GM13976 (cell line): ENCODE data around the gene OXT.
A peak's percentile ranks its signal among the peaks of the same experiment; 100 is the strongest.

Experiments used
- DNase-seq: peaks from one replicate; pipeline ENCODE4 v3.0.0; 2012; ENCODE audit warnings: low spot score
- in situ Hi-C: fragments of 300-500 bp; cut with MboI; formaldehyde crosslinking; loops from one replicate; pipeline ENCODE4 v1.12.0; 2022; ENCODE audit warnings: low sequenced_read_pairs, mixed read lengths, inconsistent platforms; ENCODE audit not compliant: unreplicated experiment
- TF ChIP-seq, protein P1 (sequence below): IDR thresholded peaks from 2 replicates; pipeline ENCODE4 v1.5.1; 2012; ENCODE audit warnings: borderline replicate concordance, mild to moderate bottlenecking; ENCODE audit not compliant: insufficient read depth; ENCODE audit errors: extremely low read depth, missing control alignments, control extremely low read depth

Gene OXT

GRCh38 chr20:3106658-3107463 lies 35.4 kb downstream of the OXT start:
- no peak for DNase-seq
- TF ChIP-seq, protein P1, sequence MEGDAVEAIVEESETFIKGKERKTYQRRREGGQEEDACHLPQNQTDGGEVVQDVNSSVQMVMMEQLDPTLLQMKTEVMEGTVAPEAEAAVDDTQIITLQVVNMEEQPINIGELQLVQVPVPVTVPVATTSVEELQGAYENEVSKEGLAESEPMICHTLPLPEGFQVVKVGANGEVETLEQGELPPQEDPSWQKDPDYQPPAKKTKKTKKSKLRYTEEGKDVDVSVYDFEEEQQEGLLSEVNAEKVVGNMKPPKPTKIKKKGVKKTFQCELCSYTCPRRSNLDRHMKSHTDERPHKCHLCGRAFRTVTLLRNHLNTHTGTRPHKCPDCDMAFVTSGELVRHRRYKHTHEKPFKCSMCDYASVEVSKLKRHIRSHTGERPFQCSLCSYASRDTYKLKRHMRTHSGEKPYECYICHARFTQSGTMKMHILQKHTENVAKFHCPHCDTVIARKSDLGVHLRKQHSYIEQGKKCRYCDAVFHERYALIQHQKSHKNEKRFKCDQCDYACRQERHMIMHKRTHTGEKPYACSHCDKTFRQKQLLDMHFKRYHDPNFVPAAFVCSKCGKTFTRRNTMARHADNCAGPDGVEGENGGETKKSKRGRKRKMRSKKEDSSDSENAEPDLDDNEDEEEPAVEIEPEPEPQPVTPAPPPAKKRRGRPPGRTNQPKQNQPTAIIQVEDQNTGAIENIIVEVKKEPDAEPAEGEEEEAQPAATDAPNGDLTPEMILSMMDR, result no peak
- in situ Hi-C loops, result no loop called here

GRCh38 chr20:3107464-3108025 lies 36.1 kb downstream of the OXT start:
- DNase-seq, result no peak
- TF ChIP-seq, protein P1, result no peak
- in situ Hi-C loops, result no loop called here

GRCh38 chr20:3109350-3110302 lies 38.2 kb downstream of the OXT start:
- in situ Hi-C loops, result no loop called here

GRCh38 chr20:3111507-3111906 lies 40.1 kb downstream of the OXT start:
- TF ChIP-seq, protein P1, result no peak
- in situ Hi-C loops, result no loop called here
- DNase-seq, result no peak

More at GRCh38 chr20:3109350-3110302, 38.2 kb downstream of the OXT start:
- TF ChIP-seq, protein P1, result no peak
- no peak for DNase-seq

DNA sequence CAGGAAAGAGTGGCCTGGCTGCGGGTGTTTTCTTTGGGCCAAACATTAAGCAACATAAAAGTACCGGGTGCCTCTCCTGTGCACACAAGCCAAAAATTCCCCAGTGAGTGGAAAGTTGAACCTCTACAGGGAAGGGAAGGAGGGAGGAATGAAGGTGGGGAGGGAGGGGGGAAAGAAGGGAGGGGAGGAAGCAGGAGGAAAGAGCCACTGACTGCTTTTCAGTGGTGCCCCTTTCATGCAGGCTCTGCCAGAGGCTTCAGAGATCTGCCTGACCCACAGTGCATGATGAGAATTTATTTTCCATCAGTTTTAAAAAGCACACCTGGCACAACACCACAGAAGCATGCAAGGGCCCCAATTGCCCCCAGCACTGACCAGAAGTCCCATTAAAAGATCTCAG lies 40.6 kb downstream of the OXT start:
- TF ChIP-seq, protein P1, result no peak
- no peak for DNase-seq
- in situ Hi-C loops, result no loop called here

- DNase-seq, result peak; percentile 84
- TF ChIP-seq, protein P1, result peak; percentile 55
- in situ Hi-C loops, result no loop called here
These were observed 44.0 kb downstream of the OXT start for GRCh38 chr20:3115190-3116107.
